ENCODE results near the gene TPK1.

TPK1 gene

GRCh38 chr7:144531181-144531580, 304.7 kb downstream of the TPK1 start:
- H3K9me2 ChIP-seq (ENCODE audit: low read depth, low read length) = no peaks in the 10 kb centered on the region
- H2AFZ ChIP-seq (ENCODE audit: low read length) = no peak overlapping the region
- H4K20me1 ChIP-seq (ENCODE audit: insufficient read depth, low read length) = no peaks in the 10 kb centered on the region
- no peak overlapping the region for H3K4me2 ChIP-seq (ENCODE audit: low read length)
- no peak overlapping the region for H3K27ac ChIP-seq (ENCODE audit: low read depth, low read length, poor library complexity, severe bottlenecking)
- H3K36me3 ChIP-seq (ENCODE audit: insufficient read depth, low read length) = no peaks in the 10 kb centered on the region
- no peak overlapping the region for H3K4me3 ChIP-seq (ENCODE audit: low read depth, low read length, poor library complexity, severe bottlenecking)
- no peaks in the 10 kb centered on the region for H3K79me2 ChIP-seq (ENCODE audit: insufficient read depth, low read length)
- no peaks in the 10 kb centered on the region for H3K27me3 ChIP-seq (ENCODE audit: insufficient read depth, low read length)
- no peaks in the 10 kb centered on the region for H3K9me3 ChIP-seq (ENCODE audit: low read length)
- H3K9ac ChIP-seq (ENCODE audit: low read length) = no peak overlapping the region
- H3K4me1 ChIP-seq (ENCODE audit: insufficient read depth, low read length, severe bottlenecking) = no peaks in the 10 kb centered on the region
- no peak for TF ChIP-seq EZH2 (IDR thresholded peaks at IDR 0.05; ENCODE audit: borderline replicate concordance, low read length)
- TF ChIP-seq CTCF (IDR thresholded peaks at IDR 0.05; ENCODE audit: low read length) = no peak
- no peaks in the 10 kb centered on the region for H3F3A ChIP-seq (ENCODE audit: insufficient read depth, low read length)

- H2AFZ ChIP-seq (ENCODE audit: low read length) = no peak overlapping the region
- no peaks in the 10 kb centered on the region for H3K9me3 ChIP-seq (ENCODE audit: low read length)
- H3K36me3 ChIP-seq (ENCODE audit: insufficient read depth, low read length) = no peaks in the 10 kb centered on the region
- no peak for TF ChIP-seq CTCF (IDR thresholded peaks at IDR 0.05; ENCODE audit: low read length)
- no peak for TF ChIP-seq EZH2 (IDR thresholded peaks at IDR 0.05; ENCODE audit: borderline replicate concordance, low read length)
- H3K4me1 ChIP-seq (ENCODE audit: insufficient read depth, low read length, severe bottlenecking) = no peaks in the 10 kb centered on the region
- no peaks in the 10 kb centered on the region for H3K27me3 ChIP-seq (ENCODE audit: insufficient read depth, low read length)
- no peak overlapping the region for H3K9ac ChIP-seq (ENCODE audit: low read length)
- no peaks in the 10 kb centered on the region for H3F3A ChIP-seq (ENCODE audit: insufficient read depth, low read length)
- H3K4me2 ChIP-seq (ENCODE audit: low read length) = no peak overlapping the region
- H3K79me2 ChIP-seq (ENCODE audit: insufficient read depth, low read length) = no peaks in the 10 kb centered on the region
- no peak overlapping the region for H3K4me3 ChIP-seq (ENCODE audit: low read depth, low read length, poor library complexity, severe bottlenecking)
- no peaks in the 10 kb centered on the region for H4K20me1 ChIP-seq (ENCODE audit: insufficient read depth, low read length)
- H3K27ac ChIP-seq (ENCODE audit: low read depth, low read length, poor library complexity, severe bottlenecking) = no peak overlapping the region
- H3K9me2 ChIP-seq (ENCODE audit: low read depth, low read length) = no peaks in the 10 kb centered on the region
These were observed 306.5 kb downstream of the TPK1 start for GRCh38 chr7:144529269-144529926.

GRCh38 chr7:144528536-144529045, 307.3 kb downstream of the TPK1 start:
- no peak for TF ChIP-seq CTCF (IDR thresholded peaks at IDR 0.05; ENCODE audit: low read length)
- Histone ChIP-seq H3K79me2 (ENCODE audit: insufficient read depth, low read length) (no peaks in the 10 kb centered on the region), H4K20me1 (ENCODE audit: insufficient read depth, low read length) (no peaks in the 10 kb centered on the region), H3F3A (ENCODE audit: insufficient read depth, low read length) (no peaks in the 10 kb centered on the region), H3K9me2 (ENCODE audit: low read depth, low read length) (no peaks in the 10 kb centered on the region), H3K36me3 (ENCODE audit: insufficient read depth, low read length) (no peaks in the 10 kb centered on the region), H3K4me2 (ENCODE audit: low read length) (no peak overlapping the region), H3K27ac (ENCODE audit: low read depth, low read length, poor library complexity, severe bottlenecking) (no peak overlapping the region), H3K4me1 (ENCODE audit: insufficient read depth, low read length, severe bottlenecking) (no peaks in the 10 kb centered on the region), H3K9ac (ENCODE audit: low read length) (no peak overlapping the region), H3K27me3 (ENCODE audit: insufficient read depth, low read length) (no peaks in the 10 kb centered on the region), H2AFZ (ENCODE audit: low read length) (no peak overlapping the region), H3K4me3 (ENCODE audit: low read depth, low read length, poor library complexity, severe bottlenecking) (no peak overlapping the region), H3K9me3 (ENCODE audit: low read length) (no peaks in the 10 kb centered on the region)

Data from OCI-LY1 (cell line).